Stimulated activated CD8-positive, alpha-beta memory T cell treated with anti-CD3 and anti-CD28 coated beads, Interleukin-4, amount 100 ng/mL, for 24 hours (primary cell): ENCODE data around the gene CCDC57.
A peak's percentile ranks its signal among the peaks of the same experiment; 100 is the strongest.
"Not testable (repeated sequence)": the region's sequence is repeated elsewhere in the genome, so short reads cannot be mapped to it uniquely, and the experiment has no call there.

Experiments used
- DNase-seq: peaks from one replicate; pipeline ENCODE4 v3.0.0-alpha.2; 2020; ENCODE audit warnings: low read depth

CCDC57 gene

GRCh38 chr17:82223517-82223916, 10.9 kb upstream of the CCDC57 start:
- no peak for DNase-seq

GRCh38 chr17:82222816-82223215, 10.2 kb upstream of the CCDC57 start:
- no peak for DNase-seq

- DNase-seq, result no peak
Observed at GRCh38 chr17:82221341-82221902, 8.8 kb upstream of the CCDC57 start.

GRCh38 chr17:82219753-82220709, 7.4 kb upstream of the CCDC57 start:
- no peak for DNase-seq

- no peak for DNase-seq
Observed at GRCh38 chr17:82219083-82219482, 6.4 kb upstream of the CCDC57 start.

- no peak for DNase-seq
Observed at GRCh38 chr17:82218349-82219075, 5.9 kb upstream of the CCDC57 start.

- no peak for DNase-seq
Observed at GRCh38 chr17:82217530-82218204, 5.0 kb upstream of the CCDC57 start.

GRCh38 chr17:82217120-82217529, 4.5 kb upstream of the CCDC57 start:
- no peak for DNase-seq

- no peak for DNase-seq
Observed at GRCh38 chr17:82216301-82217119, 3.9 kb upstream of the CCDC57 start.

GRCh38 chr17:82215972-82216300, 3.3 kb upstream of the CCDC57 start:
- no peak for DNase-seq

GRCh38 chr17:82215095-82215971, 2.7 kb upstream of the CCDC57 start:
- no peak for DNase-seq

GRCh38 chr17:82214012-82214628, 1.5 kb upstream of the CCDC57 start:
- no peak for DNase-seq

- peak; percentile 68 for DNase-seq
Observed at GRCh38 chr17:82213251-82214011, 789 bp upstream of the CCDC57 start.

- not testable (repeated sequence) for DNase-seq
Observed at GRCh38 chr17:82210655-82211054, 2.0 kb downstream of the CCDC57 start.

- DNase-seq, result no peak
Observed at GRCh38 chr17:82205720-82206508, 6.7 kb downstream of the CCDC57 start.

- no peak for DNase-seq
Observed at GRCh38 chr17:82204831-82205719, 7.6 kb downstream of the CCDC57 start.

GRCh38 chr17:82203920-82204319, 8.7 kb downstream of the CCDC57 start:
- DNase-seq, result no peak
